ENCODE results near the gene SDC4.

- no peak for TF ChIP-seq RXRA (IDR thresholded peaks at IDR 0.05)
- no peak for TF ChIP-seq CTCF (IDR thresholded peaks at IDR 0.05; ENCODE audit: low read depth, low read length, missing input control)
- TF ChIP-seq JUND (IDR thresholded peaks at IDR 0.05): no peak
- no peak for TF ChIP-seq REST (IDR thresholded peaks at IDR 0.05)
- TF ChIP-seq MAX (IDR thresholded peaks at IDR 0.05): no peak
- no peak for TF ChIP-seq RAD21 (IDR thresholded peaks at IDR 0.05)
- TF ChIP-seq TAF1 (conservative IDR thresholded peaks at IDR 0.05): no peak
- TF ChIP-seq YY1 (IDR thresholded peaks at IDR 0.05): no peak
Measured at GRCh38 chr20:45299786-45300185, 48.4 kb downstream of the SDC4 start.
